C4-2B (cell line): ENCODE data around the gene PDE4D.

ENCODE experiments used
- CTCF ChIP-seq: fragments of 450-650 bp; conservative IDR thresholded peaks from 2 replicates; pipeline ENCODE4 v1.5.1; 2017; ENCODE audit warnings: mild to moderate bottlenecking
- ZFX ChIP-seq: fragments of 450-650 bp; IDR thresholded peaks from 2 replicates; pipeline ENCODE4 v1.6.1; 2017

- TF ChIP-seq CTCF: no peak
- no peak for TF ChIP-seq ZFX
Measured at GRCh38 chr5:59158165-59158564, 735.4 kb downstream of the PDE4D start.
